Measurements from ENCODE around the gene HEXIM1.

DNA sequence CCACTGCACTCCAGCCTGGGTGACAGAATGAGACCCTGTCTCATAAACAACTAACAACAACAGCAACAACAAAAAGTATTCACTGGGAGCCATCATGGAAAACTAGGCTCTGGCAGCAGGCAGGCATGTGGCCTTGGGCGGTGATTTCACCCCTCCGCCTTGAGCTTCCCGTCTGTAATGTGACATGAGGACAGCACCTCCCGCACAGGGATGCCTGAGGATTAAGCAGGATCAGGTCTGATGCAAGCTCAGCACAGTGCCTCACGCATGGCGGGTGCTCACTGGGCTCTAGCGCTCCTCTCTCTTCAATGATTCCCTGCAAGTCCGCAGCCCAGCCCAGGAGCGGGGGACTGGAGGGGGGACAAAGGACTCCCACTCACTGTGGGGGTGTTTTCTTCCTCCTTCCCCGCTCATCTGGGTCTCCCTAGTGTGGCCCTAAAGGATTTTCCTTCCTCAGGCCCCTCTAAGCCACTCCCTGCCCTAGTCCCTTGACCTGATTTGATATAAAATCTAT lies 18.8 kb upstream of the HEXIM1 start:
- TF ChIP-seq REST (IDR thresholded peaks at IDR 0.05; ENCODE audit: low read depth): no peak
- no peak for TF ChIP-seq EP300 (IDR thresholded peaks at IDR 0.05; ENCODE audit: borderline replicate concordance)
- TF ChIP-seq YY1 (IDR thresholded peaks at IDR 0.05; ENCODE audit: low read depth): no peak
- TF ChIP-seq TEAD4 (IDR thresholded peaks at IDR 0.05): no peak
- TF ChIP-seq, protein P1, sequence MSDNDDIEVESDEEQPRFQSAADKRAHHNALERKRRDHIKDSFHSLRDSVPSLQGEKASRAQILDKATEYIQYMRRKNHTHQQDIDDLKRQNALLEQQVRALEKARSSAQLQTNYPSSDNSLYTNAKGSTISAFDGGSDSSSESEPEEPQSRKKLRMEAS (IDR thresholded peaks at IDR 0.05): no peak
- no peak for TF ChIP-seq CREB1 (IDR thresholded peaks at IDR 0.05; ENCODE audit: low read depth)

Data from Ishikawa (cell line).